ENCODE results near the gene NFKBIL1.
A peak's percentile ranks its signal among the peaks of the same experiment; 100 is the strongest.

The NFKBIL1 gene

DNA sequence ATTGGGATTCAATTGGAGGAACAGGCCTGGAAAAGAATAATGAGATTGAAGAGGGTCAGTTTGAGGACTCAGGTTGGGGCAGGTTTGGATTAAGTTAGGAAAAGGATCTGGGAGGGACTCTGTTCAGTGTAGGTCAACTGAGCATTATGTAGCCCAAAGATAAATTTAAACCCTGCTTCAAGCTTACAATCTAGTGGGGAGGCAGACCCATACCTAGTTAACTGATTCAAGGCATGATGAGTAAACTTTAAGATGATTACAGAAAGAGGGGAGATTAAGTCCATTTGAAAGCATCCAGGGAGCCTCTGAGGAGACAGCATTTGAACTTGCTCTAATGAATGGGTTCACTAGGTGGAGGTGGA, 13.3 kb downstream of the NFKBIL1 start:
- no peak for DNase-seq

GRCh38 chr6:31567531-31568370, 20.3 kb downstream of the NFKBIL1 start:
- no peak for DNase-seq

DNA sequence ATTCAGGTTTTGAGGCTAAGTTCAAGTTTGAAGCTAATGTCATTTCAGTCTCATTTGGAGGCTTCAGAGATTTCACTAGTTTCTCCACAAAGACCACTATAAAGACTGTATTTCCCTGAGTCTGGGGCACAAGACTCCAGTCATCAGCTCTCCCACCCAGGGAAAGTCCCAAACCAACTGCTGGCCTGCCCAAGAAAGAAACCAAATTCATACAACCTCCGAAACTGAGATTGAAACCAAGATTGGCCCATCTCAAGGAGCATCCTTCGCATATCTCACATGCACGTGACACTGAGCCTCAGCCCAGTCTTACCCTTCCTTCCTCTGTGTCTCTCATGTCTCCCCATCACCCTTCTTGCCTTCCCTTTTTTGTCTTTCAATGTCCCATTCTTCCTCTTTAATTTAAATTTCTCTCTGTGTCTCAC, 21.1 kb downstream of the NFKBIL1 start:
- peak; percentile 68 to 80 for DNase-seq

DNA sequence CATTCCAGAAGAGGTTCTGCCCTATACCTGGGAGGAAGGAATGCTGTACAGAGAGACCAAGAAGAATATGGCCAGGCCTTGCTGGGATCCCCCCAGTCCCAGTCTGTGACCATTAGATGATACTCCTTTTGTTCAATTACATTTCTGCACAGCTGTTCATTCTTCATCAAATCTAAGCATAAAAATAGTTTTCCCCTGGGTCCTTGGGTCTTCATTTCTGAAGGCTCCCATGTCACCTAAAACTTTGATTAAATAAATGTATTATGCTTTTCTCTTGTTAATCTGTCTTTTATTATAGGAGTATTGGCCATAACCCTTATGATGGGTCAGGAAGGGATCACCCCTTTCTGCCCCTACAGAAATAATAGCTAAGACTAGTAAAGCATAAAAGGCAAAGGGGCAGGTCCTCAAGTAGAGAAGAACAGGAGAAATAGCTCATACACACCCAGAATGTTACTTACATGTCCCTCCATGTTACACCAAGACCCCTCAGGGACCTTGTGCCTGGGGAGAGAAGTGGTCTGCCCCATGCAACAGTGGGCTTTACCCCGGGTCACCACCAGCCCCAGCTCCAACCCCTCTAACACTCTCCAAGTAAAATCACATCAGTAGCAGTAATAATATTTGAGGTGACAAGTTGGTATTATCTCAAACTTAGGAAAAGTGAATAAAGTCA, 22.6 kb downstream of the NFKBIL1 start:
- no peak for DNase-seq

- DNase-seq: peak; percentile 86 to 89
Observed at GRCh38 chr6:31572041-31572911, 24.9 kb downstream of the NFKBIL1 start, which contains the start of gene LTA. LTA (plus strand) TSS chr6:31572289; CDS start chr6:31572743, 454 bp downstream.

- DNase-seq: no peak
Observed at GRCh38 chr6:31573239-31574105, 26.1 kb downstream of the NFKBIL1 start.

DNA sequence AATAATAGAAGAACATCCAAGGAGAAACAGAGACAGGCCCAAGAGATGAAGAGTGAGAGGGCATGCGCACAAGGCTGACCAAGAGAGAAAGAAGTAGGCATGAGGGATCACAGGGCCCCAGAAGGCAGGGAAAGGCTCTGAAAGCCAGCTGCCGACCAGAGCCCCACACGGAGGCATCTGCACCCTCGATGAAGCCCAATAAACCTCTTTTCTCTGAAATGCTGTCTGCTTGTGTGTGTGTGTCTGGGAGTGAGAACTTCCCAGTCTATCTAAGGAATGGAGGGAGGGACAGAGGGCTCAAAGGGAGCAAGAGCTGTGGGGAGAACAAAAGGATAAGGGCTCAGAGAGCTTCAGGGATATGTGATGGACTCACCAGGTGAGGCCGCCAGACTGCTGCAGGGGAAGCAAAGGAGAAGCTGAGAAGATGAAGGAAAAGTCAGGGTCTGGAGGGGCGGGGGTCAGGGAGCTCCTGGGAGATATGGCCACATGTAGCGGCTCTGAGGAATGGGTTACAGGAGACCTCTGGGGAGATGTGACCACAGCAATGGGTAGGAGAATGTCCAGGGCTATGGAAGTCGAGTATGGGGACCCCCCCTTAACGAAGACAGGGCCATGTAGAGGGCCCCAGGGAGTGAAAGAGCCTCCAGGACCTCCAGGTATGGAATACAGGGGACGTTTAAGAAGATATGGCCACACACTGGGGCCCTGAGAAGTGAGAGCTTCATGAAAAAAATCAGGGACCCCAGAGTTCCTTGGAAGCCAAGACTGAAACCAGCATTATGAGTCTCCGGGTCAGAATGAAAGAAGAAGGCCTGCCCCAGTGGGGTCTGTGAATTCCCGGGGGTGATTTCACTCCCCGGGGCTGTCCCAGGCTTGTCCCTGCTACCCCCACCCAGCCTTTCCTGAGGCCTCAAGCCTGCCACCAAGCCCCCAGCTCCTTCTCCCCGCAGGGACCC, 27.0 kb downstream of the NFKBIL1 start:
- peak; percentile 73 to 81 for DNase-seq

GRCh38 chr6:31575335-31575901, 28.0 kb downstream of the NFKBIL1 start, which contains the start of gene TNF:
TNF (plus strand) TSS chr6:31575565; CDS start chr6:31575742, 177 bp downstream.
- peak; percentile 88 to 94 for DNase-seq

DNA sequence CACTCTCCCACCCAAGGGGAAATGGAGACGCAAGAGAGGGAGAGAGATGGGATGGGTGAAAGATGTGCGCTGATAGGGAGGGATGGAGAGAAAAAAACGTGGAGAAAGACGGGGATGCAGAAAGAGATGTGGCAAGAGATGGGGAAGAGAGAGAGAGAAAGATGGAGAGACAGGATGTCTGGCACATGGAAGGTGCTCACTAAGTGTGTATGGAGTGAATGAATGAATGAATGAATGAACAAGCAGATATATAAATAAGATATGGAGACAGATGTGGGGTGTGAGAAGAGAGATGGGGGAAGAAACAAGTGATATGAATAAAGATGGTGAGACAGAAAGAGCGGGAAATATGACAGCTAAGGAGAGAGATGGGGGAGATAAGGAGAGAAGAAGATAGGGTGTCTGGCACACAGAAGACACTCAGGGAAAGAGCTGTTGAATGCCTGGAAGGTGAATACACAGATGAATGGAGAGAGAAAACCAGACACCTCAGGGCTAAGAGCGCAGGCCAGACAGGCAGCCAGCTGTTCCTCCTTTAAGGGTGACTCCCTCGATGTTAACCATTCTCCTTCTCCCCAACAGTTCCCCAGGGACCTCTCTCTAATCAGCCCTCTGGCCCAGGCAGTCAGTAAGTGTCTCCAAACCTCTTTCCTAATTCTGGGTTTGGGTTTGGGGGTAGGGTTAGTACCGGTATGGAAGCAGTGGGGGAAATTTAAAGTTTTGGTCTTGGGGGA, 28.7 kb downstream of the NFKBIL1 start:
- DNase-seq: no peak

GRCh38 chr6:31576897-31577578, 29.6 kb downstream of the NFKBIL1 start:
- peak; percentile 70 to 76 for DNase-seq

- no peak for DNase-seq
Observed at GRCh38 chr6:31577579-31577966, 30.2 kb downstream of the NFKBIL1 start.

- peak in 1 of 2 experiments; percentile 58 for DNase-seq
Observed at GRCh38 chr6:31578184-31579118, 31.0 kb downstream of the NFKBIL1 start.

- peak in 1 of 2 experiments; percentile 49 for DNase-seq
Observed at GRCh38 chr6:31579119-31579505, 31.7 kb downstream of the NFKBIL1 start.

DNA sequence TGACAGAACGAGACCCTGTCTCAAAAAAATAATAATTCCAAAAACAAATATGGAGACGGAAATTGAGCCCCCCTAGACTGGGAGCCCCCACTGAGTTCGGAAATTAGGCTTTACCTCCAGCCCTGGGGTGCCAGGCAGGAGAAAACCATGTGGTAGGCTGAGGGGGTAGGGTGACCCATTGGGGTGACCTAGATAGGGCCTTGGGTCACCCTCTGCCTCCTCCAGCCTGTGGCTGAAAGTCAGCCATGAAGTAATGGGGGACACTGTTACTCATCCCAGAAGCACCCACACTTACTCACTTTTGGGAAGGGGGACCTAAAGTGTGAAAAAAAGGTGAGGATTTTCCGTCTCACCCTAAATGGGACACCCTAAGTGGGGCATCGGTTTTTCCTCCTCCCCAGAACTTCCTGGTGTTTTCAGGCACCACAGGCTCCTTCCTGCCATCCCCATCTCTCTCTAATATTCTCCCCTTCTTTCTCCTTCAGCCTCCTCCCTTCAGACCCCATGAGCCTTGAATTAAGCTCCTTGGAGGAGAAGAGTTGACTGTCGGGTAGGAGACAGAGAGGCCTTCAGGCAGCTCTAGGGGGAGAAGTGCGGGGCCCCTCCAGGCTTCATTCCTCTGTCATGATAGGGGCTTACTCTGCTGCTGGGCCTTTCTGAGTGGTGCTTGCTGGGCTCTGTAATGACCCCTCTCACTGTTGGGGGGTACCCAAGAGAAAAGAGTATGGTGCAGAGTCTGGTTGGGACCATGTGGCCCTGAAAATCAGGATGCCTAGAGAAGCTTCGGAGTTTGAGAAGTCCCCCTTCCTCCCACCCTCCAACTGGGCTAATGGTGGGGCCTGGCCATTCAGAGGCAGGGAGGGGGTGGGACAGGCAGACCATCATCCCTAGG, 32.4 kb downstream of the NFKBIL1 start:
- DNase-seq: peak; percentile 51 to 60

- no peak for DNase-seq
Observed at GRCh38 chr6:31580438-31580740, 33.0 kb downstream of the NFKBIL1 start.

DNA sequence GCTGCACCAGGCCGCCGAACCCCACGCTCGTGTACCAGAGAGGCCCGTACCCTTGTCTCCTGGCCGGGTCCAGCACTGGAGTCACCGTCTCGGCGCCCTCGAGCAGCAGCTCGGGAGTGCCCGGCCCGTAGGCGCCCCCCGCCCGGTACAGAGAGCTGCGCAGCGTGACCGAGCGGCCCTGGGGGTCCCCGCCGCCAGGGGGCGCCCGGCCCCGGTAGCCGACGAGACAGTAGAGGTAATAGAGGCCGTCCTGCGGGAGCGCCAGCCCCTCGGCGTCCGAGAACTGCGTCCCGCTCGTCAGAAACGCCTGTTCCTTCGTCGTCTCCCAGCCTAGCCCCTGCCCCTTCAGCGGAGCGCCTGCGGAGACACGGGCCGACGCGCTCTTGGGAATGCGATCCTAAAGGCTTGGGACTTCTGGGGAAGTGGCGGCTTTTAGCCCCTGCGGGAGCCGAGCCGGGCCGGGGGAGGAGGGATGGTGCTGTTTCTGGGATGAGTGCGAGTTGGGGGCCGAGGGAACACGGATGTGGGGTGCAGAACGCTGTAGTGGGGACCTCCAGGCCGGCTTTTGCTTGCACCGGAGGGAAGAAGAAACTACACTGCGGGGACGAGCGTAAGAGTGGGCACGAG, 33.5 kb downstream of the NFKBIL1 start:
- peak; percentile 91 to 93 for DNase-seq
